Astrocyte (in vitro differentiated cells and primary cell): ENCODE data around the gene ARTN. TPM values are rescaled to one million over a fixed set of nuclear protein-coding genes. Genes with fewer than 3 reads are reported as not detected.

Source experiments
- DNase-seq: peaks from one replicate; pipeline ENCODE4 v3.0.0-alpha.2; 2010; ENCODE audit warnings: low read depth
- FAIRE-seq: peaks from 2 replicates; lab custom pipeline; 2011; peaks lifted over from hg19 to GRCh38; lab: Jason Lieb, UNC
- H2AFZ ChIP-seq: 2 replicates; pipeline ENCODE4 v1.6.0; 2012; ENCODE audit warnings: low read depth, low read length, inconsistent platforms
- H3K27ac ChIP-seq: 2 replicates; pipeline ENCODE4 v1.5.1; 2011; ENCODE audit warnings: low read depth, low read length, inconsistent platforms
- H3K27me3 ChIP-seq: 2 replicates; pipeline ENCODE4 v1.6.0; 2011; ENCODE audit warnings: low read length, inconsistent platforms; ENCODE audit not compliant: insufficient read depth
- H3K36me3 ChIP-seq: 2 replicates; pipeline ENCODE4 v1.5.1; 2011; ENCODE audit warnings: low read length, inconsistent platforms; ENCODE audit not compliant: insufficient read depth
- H3K4me1 ChIP-seq: 2 replicates; pipeline ENCODE4 v1.5.1; 2011; ENCODE audit warnings: low read length, inconsistent platforms; ENCODE audit not compliant: insufficient read depth
- H3K4me2 ChIP-seq: 2 replicates; pipeline ENCODE4 v1.6.0; 2012; ENCODE audit warnings: low read length, inconsistent platforms
- H3K4me3 ChIP-seq: 2 replicates; pipeline ENCODE4 v1.5.1; 2011; ENCODE audit warnings: low read depth, mild to moderate bottlenecking, low read length, inconsistent platforms; ENCODE audit not compliant: insufficient read depth
- H3K79me2 ChIP-seq: 2 replicates; pipeline ENCODE4 v1.6.0; 2012; ENCODE audit warnings: mild to moderate bottlenecking, low read length, inconsistent platforms; ENCODE audit not compliant: insufficient read depth
- H3K9ac ChIP-seq: 2 replicates; pipeline ENCODE4 v1.6.0; 2012; ENCODE audit warnings: mild to moderate bottlenecking, low read length, inconsistent platforms
- H3K9me3 ChIP-seq: 2 replicates; pipeline ENCODE4 v1.5.1; 2012; ENCODE audit warnings: low read depth, mild to moderate bottlenecking, low read length, inconsistent platforms; ENCODE audit not compliant: insufficient read depth
- H4K20me1 ChIP-seq: 2 replicates; pipeline ENCODE4 v1.6.0; 2012; ENCODE audit warnings: low read length, inconsistent platforms; ENCODE audit not compliant: insufficient read depth
- H3K27ac Mint-ChIP-seq: one replicate; pipeline ENCODE4 v1.8.0; 2021; ENCODE audit warnings: mild to moderate bottlenecking, mixed read lengths; ENCODE audit not compliant: unreplicated experiment
- H3K27me3 Mint-ChIP-seq: one replicate; pipeline ENCODE4 v1.8.0; 2021; ENCODE audit warnings: low read depth, mixed read lengths; ENCODE audit not compliant: unreplicated experiment
- H3K36me3 Mint-ChIP-seq: one replicate; pipeline ENCODE4 v1.8.0; 2021; ENCODE audit warnings: low read depth, mixed read lengths; ENCODE audit not compliant: unreplicated experiment
- H3K4me1 Mint-ChIP-seq: one replicate; pipeline ENCODE4 v1.8.0; 2021; ENCODE audit warnings: low read depth, mixed read lengths; ENCODE audit not compliant: unreplicated experiment
- H3K4me3 Mint-ChIP-seq: one replicate; pipeline ENCODE4 v1.8.0; 2021; ENCODE audit warnings: mild to moderate bottlenecking, moderate library complexity, mixed read lengths; ENCODE audit not compliant: unreplicated experiment
- H3K9me3 Mint-ChIP-seq: one replicate; pipeline ENCODE4 v1.8.0; 2021; ENCODE audit warnings: mild to moderate bottlenecking, mixed read lengths; ENCODE audit not compliant: unreplicated experiment
- EZH2 ChIP-seq: IDR thresholded peaks from 2 replicates; pipeline ENCODE4 v1.6.1; 2012; ENCODE audit warnings: mild to moderate bottlenecking, low read length, inconsistent platforms; ENCODE audit not compliant: insufficient read depth
- total RNA-seq: library from RNA; stranded (reverse); gene quantifications from 2 replicates; pipeline ENCODE4 v1.2.1, GENCODE V29; 2021
- TF ChIP-seq, protein P1 (sequence below): IDR thresholded peaks from 2 replicates; pipeline ENCODE4 v1.5.1; 2011; ENCODE audit warnings: low read depth, mild to moderate bottlenecking, inconsistent platforms, low read length, moderate library complexity; ENCODE audit not compliant: insufficient read depth

The ARTN gene
- total RNA-seq, 1 donor from 2014 or later, result 1.5 TPM

DNA sequence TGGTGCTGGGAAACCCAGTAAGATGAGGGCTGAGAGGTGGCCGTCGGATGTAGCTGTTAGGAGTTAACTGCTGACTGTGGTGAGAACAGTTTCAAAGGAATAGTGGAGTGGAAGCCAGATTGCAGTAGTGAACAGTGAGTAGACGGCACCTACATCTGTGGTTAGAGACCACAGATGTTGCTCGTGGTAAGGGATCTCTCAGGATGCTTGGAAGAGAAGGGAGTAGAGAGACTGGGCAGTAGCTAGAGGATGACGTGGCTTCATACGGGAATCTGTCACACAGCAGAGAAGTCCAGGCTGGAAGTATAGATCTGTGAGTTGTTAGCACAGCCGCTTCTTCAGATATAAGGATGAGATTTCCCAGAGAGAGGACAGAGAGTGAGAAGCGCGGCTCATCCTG lies 7.8 kb upstream of the ARTN start:
- peaks cover 21% of the 10 kb centered on the region for H3K36me3 Mint-ChIP-seq
- H3K4me2 ChIP-seq, result no peak overlapping the region
- FAIRE-seq, result no peak
- H3K79me2 ChIP-seq, result no peaks in the 10 kb centered on the region
- peaks cover 20% of the 10 kb centered on the region for H3K4me1 Mint-ChIP-seq
- H3K4me1 ChIP-seq, result peaks cover 17% of the 10 kb centered on the region
- TF ChIP-seq EZH2, result no peak
- TF ChIP-seq, protein P1, sequence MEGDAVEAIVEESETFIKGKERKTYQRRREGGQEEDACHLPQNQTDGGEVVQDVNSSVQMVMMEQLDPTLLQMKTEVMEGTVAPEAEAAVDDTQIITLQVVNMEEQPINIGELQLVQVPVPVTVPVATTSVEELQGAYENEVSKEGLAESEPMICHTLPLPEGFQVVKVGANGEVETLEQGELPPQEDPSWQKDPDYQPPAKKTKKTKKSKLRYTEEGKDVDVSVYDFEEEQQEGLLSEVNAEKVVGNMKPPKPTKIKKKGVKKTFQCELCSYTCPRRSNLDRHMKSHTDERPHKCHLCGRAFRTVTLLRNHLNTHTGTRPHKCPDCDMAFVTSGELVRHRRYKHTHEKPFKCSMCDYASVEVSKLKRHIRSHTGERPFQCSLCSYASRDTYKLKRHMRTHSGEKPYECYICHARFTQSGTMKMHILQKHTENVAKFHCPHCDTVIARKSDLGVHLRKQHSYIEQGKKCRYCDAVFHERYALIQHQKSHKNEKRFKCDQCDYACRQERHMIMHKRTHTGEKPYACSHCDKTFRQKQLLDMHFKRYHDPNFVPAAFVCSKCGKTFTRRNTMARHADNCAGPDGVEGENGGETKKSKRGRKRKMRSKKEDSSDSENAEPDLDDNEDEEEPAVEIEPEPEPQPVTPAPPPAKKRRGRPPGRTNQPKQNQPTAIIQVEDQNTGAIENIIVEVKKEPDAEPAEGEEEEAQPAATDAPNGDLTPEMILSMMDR, result no peak
- peak; percentile 28 for DNase-seq
- H3K9me3 Mint-ChIP-seq, result peaks cover 5% of the 10 kb centered on the region
- H4K20me1 ChIP-seq, result no peaks in the 10 kb centered on the region
- H3K4me3 Mint-ChIP-seq, result no peak overlapping the region
- no peak overlapping the region for H3K9ac ChIP-seq
- no peaks in the 10 kb centered on the region for H3K9me3 ChIP-seq
- peak overlapping the region; percentile 2 for H3K27ac Mint-ChIP-seq
- H3K36me3 ChIP-seq, result peaks cover 4% of the 10 kb centered on the region
- no peaks in the 10 kb centered on the region for H3K27me3 Mint-ChIP-seq
- H3K27me3 ChIP-seq, result no peaks in the 10 kb centered on the region
- no peak overlapping the region for H2AFZ ChIP-seq
- no peak overlapping the region for H3K4me3 ChIP-seq
- H3K27ac ChIP-seq, result no peak overlapping the region

DNA sequence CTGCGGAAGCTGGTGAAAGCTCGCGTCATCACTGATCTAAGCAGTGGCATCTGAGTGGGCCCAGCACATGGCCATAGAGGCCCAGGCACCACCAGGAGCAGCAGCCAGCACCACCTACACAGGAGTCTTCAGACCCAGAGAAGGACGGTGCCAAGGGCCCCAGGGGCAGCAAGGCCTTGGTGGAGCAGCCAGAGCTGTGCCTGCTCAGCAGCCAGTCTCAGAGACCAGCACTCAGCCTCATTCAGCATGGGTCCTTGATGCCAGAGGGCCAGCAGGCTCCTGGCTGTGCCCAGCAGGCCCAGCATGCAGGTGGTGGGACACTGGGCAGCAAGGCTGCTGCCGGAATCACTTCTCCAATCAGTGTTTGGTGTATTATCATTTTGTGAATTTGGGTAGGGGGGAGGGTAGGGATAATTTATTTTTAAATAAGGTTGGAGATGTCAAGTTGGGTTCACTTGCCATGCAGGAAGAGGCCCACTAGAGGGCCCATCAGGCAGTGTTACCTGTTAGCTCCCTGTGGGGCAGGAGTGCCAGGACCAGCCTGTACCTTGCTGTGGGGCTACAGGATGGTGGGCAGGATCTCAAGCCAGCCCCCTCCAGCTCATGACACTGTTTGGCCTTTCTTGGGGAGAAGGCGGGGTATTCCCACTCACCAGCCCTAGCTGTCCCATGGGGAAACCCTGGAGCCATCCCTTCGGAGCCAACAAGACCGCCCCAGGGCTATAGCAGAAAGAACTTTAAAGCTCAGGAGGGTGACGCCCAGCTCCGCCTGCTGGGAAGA lies 3.2 kb upstream of the ARTN start:
- Mint-ChIP-seq H3K4me1 (peaks cover 23% of the 10 kb centered on the region), H3K4me3 (no peak overlapping the region), H3K27ac (no peak overlapping the region), H3K27me3 (peaks cover 2% of the 10 kb centered on the region), H3K9me3 (peaks cover 5% of the 10 kb centered on the region), H3K36me3 (peaks cover 17% of the 10 kb centered on the region)
- Histone ChIP-seq H3K4me3 (no peak overlapping the region), H3K4me1 (peaks cover 27% of the 10 kb centered on the region), H3K4me2 (no peak overlapping the region), H3K79me2 (no peaks in the 10 kb centered on the region), H4K20me1 (peaks cover 5% of the 10 kb centered on the region), H3K9ac (no peak overlapping the region), H2AFZ (no peak overlapping the region), H3K36me3 (peaks cover 4% of the 10 kb centered on the region), H3K27me3 (no peaks in the 10 kb centered on the region), H3K27ac (peak overlapping the region; percentile 69), H3K9me3 (no peaks in the 10 kb centered on the region)
- FAIRE-seq (no peak), DNase-seq (no peak)
- TF ChIP-seq, protein P1, result no peak
- no peak for TF ChIP-seq EZH2

GRCh38 chr1:43930949-43931275 lies 2.7 kb upstream of the ARTN start:
- Mint-ChIP-seq H3K4me1 (peaks cover 23% of the 10 kb centered on the region), H3K27me3 (peaks cover 2% of the 10 kb centered on the region), H3K27ac (no peak overlapping the region), H3K9me3 (peaks cover 5% of the 10 kb centered on the region), H3K4me3 (no peak overlapping the region), H3K36me3 (peaks cover 16% of the 10 kb centered on the region)
- no peak overlapping the region for H3K4me3 ChIP-seq
- peaks cover 5% of the 10 kb centered on the region for H4K20me1 ChIP-seq
- no peak for TF ChIP-seq EZH2
- TF ChIP-seq, protein P1, result no peak
- no peak overlapping the region for H2AFZ ChIP-seq
- H3K9ac ChIP-seq, result no peak overlapping the region
- H3K4me1 ChIP-seq, result peaks cover 27% of the 10 kb centered on the region
- H3K36me3 ChIP-seq, result peaks cover under 1% of the 10 kb centered on the region
- H3K4me2 ChIP-seq, result no peak overlapping the region
- no peak for DNase-seq
- no peaks in the 10 kb centered on the region for H3K9me3 ChIP-seq
- FAIRE-seq, result no peak
- H3K27ac ChIP-seq, result no peak overlapping the region
- H3K27me3 ChIP-seq, result no peaks in the 10 kb centered on the region
- H3K79me2 ChIP-seq, result no peaks in the 10 kb centered on the region
